ENCODE data around the gene GAB2. TPM values are rescaled to one million over a fixed set of nuclear protein-coding genes. Genes with fewer than 3 reads are reported as not detected.

The GAB2 gene
- total RNA-seq, 1 donor from 2014 or later = 39.9 TPM

DNA sequence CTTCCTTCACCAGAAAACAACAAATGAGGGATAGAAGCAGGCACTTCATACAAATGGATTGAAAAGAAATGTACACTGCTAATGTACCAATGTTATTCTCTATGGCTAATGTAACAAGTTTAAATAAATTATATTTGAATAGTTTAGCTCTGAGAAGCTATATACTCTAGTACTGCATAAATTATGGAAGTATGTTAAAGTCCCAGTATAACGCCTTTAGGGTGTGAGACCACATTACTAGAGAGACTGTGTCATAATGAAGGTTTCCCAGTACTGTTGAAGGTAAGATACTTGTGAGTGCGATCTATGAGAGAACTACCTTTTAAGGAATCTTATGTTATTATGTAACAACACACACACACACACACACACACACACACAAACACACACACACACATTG is 39.8 kb upstream of the GAB2 start:
- no peak for TF ChIP-seq CTCF (IDR thresholded peaks at IDR 0.05; ENCODE audit: unreplicated experiment)
- peaks cover 3% of the 10 kb centered on the region for H3K9me3 Mint-ChIP-seq
- DNase-seq (ENCODE audit: low spot score in 2 of 2, unreplicated experiment in 2 of 2) = no peak

GRCh38 chr11:78453140-78453935 is 35.7 kb upstream of the GAB2 start:
- TF ChIP-seq CTCF (IDR thresholded peaks at IDR 0.05; ENCODE audit: unreplicated experiment) = no peak
- DNase-seq (ENCODE audit: low spot score in 2 of 2, unreplicated experiment in 2 of 2) = no peak
- Mint-ChIP-seq H3K4me1 (peaks cover 33% of the 10 kb centered on the region), H3K36me3 (peaks cover 16% of the 10 kb centered on the region), H3K27ac (no peak overlapping the region), H3K27me3 (ENCODE audit: low read depth) (no peaks in the 10 kb centered on the region), H3K4me3 (no peak overlapping the region), H3K9me3 (no peaks in the 10 kb centered on the region)

More for the DNA sequence above, 39.8 kb upstream of the GAB2 start:
- Mint-ChIP-seq H3K27ac (peak overlapping the region; percentile 21), H3K4me1 (peaks cover 30% of the 10 kb centered on the region), H3K4me3 (no peak overlapping the region), H3K36me3 (peaks cover 27% of the 10 kb centered on the region), H3K27me3 (ENCODE audit: low read depth) (no peaks in the 10 kb centered on the region)

DNA sequence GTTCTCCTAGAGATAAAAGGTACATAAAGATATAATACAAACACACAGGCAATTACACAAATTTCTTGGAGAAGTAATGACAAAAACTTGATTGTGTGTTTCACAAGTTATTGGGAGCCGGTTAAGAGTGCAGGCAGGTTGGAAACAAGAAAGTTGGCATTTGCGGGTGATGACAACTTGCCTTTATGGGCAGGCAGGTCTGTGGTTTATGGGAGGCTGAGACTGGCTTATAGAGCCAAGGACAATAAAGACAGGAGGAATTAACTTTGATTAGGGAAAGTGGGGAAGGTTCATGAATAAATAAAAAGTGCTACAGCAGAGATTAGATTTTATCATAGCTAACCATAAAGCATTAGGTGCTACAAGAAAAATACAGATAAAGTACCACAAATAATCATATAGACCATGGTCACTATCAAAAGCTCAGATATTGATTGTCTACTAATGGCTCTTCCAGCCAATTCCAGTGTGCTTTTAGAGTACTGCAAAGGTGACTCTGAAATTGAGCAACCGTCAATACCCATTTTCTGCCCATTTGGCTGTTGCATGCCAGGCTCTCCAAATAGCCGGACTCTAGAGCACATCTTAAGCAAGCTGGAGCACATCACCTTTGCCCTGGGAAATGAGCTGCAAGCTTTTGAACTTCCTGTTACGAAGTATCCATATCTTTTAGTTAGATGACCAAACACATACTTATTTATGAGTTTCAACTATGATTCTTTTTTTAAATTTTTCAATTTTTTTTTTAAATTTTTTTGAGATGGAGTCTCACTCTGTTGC is 33.9 kb upstream of the GAB2 start:
- peaks cover 27% of the 10 kb centered on the region for H3K4me1 Mint-ChIP-seq
- H3K27me3 Mint-ChIP-seq (ENCODE audit: low read depth) = no peaks in the 10 kb centered on the region
- no peak for DNase-seq (ENCODE audit: low spot score in 2 of 2, unreplicated experiment in 2 of 2)
- H3K27ac Mint-ChIP-seq = peak overlapping the region; percentile 9
- peaks cover 15% of the 10 kb centered on the region for H3K36me3 Mint-ChIP-seq
- no peak overlapping the region for H3K4me3 Mint-ChIP-seq
- H3K9me3 Mint-ChIP-seq = no peaks in the 10 kb centered on the region
- TF ChIP-seq CTCF (IDR thresholded peaks at IDR 0.05; ENCODE audit: unreplicated experiment) = no peak

DNA sequence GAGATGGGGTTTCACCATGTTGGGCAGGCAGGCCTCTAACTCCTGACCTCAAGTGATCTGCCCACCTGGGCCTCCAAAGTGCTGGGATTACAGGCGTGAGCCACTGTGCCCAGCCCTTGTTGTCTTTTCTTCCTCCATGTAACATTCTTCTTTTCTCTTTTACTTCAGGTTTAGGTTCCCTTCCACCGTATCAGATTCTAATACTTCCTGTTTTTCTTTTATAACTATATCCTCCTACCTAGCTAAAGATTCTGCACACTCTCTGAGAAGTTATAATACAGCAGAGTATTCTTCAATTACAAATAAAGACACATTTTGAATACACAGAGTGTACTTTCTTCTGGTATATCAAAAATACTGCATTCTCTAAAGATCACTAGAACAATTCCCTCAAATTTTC is 33.2 kb upstream of the GAB2 start:
- TF ChIP-seq CTCF (IDR thresholded peaks at IDR 0.05; ENCODE audit: unreplicated experiment) = no peak
- no peak overlapping the region for H3K4me3 Mint-ChIP-seq

DNA sequence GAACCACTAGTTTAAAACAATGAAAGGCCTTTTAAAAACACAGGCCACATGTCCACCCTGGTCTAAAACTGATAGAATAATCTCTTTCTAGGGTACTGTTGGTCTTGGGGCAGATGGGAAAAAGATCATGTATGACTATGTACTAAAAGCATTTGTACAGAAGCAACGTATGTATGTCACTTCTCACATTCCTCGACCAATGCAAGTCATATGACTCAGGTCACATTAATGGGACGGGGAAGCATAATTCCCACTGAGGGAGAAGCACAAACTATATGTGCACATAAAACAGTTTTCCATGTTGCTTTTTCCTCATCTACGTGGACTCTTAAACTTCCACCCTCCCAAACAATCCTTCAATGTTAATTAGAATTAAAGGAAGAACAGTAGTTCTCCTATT is 32.2 kb upstream of the GAB2 start:
- Mint-ChIP-seq H3K4me1 (peaks cover 15% of the 10 kb centered on the region), H3K4me3 (no peak overlapping the region), H3K9me3 (no peaks in the 10 kb centered on the region), H3K36me3 (peaks cover 14% of the 10 kb centered on the region), H3K27ac (no peak overlapping the region), H3K27me3 (ENCODE audit: low read depth) (no peaks in the 10 kb centered on the region)
- no peak for TF ChIP-seq CTCF (IDR thresholded peaks at IDR 0.05; ENCODE audit: unreplicated experiment)
- no peak for DNase-seq (ENCODE audit: low spot score in 2 of 2, unreplicated experiment in 2 of 2)

More for the DNA sequence above, 33.2 kb upstream of the GAB2 start:
- Mint-ChIP-seq H3K27me3 (ENCODE audit: low read depth) (no peaks in the 10 kb centered on the region), H3K36me3 (peaks cover 15% of the 10 kb centered on the region), H3K27ac (peak overlapping the region; percentile 43), H3K9me3 (no peaks in the 10 kb centered on the region), H3K4me1 (peaks cover 23% of the 10 kb centered on the region)
- no peak for DNase-seq (ENCODE audit: low spot score in 2 of 2, unreplicated experiment in 2 of 2)

Data from mesothelial cell of epicardium (in vitro differentiated cells).